GM23338 (cell line): ENCODE measurements around the gene AIMP1.

Experiments used
- CREB1 ChIP-seq: fragments of 250-450 bp; sonication (Bioruptor Pico); IDR thresholded peaks from 2 replicates; pipeline ENCODE4 v1.5.0; 2020; ENCODE audit warnings: low read depth, mild to moderate bottlenecking, moderate library complexity
- CTCF ChIP-seq, 2 experiments: fragments of 200-600 bp in 1 of 2; sonication (generic) in 1 of 2; conservative IDR thresholded peaks; 2 replicates each; pipeline versions ENCODE4 v1.5.1 to v1.6.1; 2016 to 2017; ENCODE audit warnings: antibody characterized with exemption in 2 of 2, low read depth in 2 of 2, mild to moderate bottlenecking in 2 of 2, moderate library complexity in 1 of 2
- ETS1 ChIP-seq: IDR thresholded peaks from 2 replicates; pipeline ENCODE4 v1.6.1; 2016; ENCODE audit warnings: antibody characterized with exemption
- EZH2 ChIP-seq: fragments of 200-600 bp; sonication (generic); IDR thresholded peaks from one replicate; pipeline ENCODE4 v1.8.0; 2017; ENCODE audit warnings: antibody characterized with exemption, mild to moderate bottlenecking, low read depth; ENCODE audit not compliant: unreplicated experiment
- EZH2phosphoT487 ChIP-seq: fragments of 200-600 bp; sonication (generic); IDR thresholded peaks from one replicate; pipeline ENCODE4 v1.8.1; 2018; ENCODE audit warnings: antibody characterized with exemption; ENCODE audit not compliant: unreplicated experiment
- JUNB ChIP-seq: IDR thresholded peaks from one replicate; pipeline ENCODE4 v1.6.1; 2016; ENCODE audit warnings: antibody characterized with exemption; ENCODE audit not compliant: unreplicated experiment
- NANOG ChIP-seq: IDR thresholded peaks from 2 replicates; pipeline ENCODE4 v1.6.1; 2016; ENCODE audit warnings: antibody characterized with exemption, borderline replicate concordance
- POLR2AphosphoS5 ChIP-seq: IDR thresholded peaks from 2 replicates; pipeline ENCODE4 v1.6.1; 2016; ENCODE audit warnings: antibody characterized with exemption, low read depth
- REST ChIP-seq: IDR thresholded peaks from one replicate; pipeline ENCODE4 v1.6.1; 2018; ENCODE audit warnings: antibody characterized with exemption; ENCODE audit not compliant: unreplicated experiment
- STAT1 ChIP-seq: IDR thresholded peaks from one replicate; pipeline ENCODE4 v1.6.1; 2016; ENCODE audit warnings: antibody characterized with exemption; ENCODE audit not compliant: unreplicated experiment
- ZNF331 ChIP-seq: fragments of 250-450 bp; sonication (Bioruptor Pico); IDR thresholded peaks from 2 replicates; pipeline ENCODE4 v1.5.0; 2020; ENCODE audit warnings: low read depth, mild to moderate bottlenecking, moderate library complexity

- TF ChIP-seq EZH2 (no peak), CTCF (conservative IDR thresholded peaks at IDR 0.05; ENCODE audit: low read depth in 2 of 2) (no peak), POLR2AphosphoS5 (no peak), REST (no peak), STAT1 (no peak), ZNF331 (CRISPR knock-in tag) (no peak), JUNB (no peak), EZH2phosphoT487 (no peak), ETS1 (no peak), CREB1 (CRISPR knock-in tag) (no peak), NANOG (no peak)
Observed at GRCh38 chr4:106312997-106313522, 3.3 kb upstream of the AIMP1 start.
